ENCODE data around the gene OR1I1.

Gene OR1I1

GRCh38 chr19:15110418-15110815 is 28.4 kb downstream of the OR1I1 start:
- TF ChIP-seq, protein P1, sequence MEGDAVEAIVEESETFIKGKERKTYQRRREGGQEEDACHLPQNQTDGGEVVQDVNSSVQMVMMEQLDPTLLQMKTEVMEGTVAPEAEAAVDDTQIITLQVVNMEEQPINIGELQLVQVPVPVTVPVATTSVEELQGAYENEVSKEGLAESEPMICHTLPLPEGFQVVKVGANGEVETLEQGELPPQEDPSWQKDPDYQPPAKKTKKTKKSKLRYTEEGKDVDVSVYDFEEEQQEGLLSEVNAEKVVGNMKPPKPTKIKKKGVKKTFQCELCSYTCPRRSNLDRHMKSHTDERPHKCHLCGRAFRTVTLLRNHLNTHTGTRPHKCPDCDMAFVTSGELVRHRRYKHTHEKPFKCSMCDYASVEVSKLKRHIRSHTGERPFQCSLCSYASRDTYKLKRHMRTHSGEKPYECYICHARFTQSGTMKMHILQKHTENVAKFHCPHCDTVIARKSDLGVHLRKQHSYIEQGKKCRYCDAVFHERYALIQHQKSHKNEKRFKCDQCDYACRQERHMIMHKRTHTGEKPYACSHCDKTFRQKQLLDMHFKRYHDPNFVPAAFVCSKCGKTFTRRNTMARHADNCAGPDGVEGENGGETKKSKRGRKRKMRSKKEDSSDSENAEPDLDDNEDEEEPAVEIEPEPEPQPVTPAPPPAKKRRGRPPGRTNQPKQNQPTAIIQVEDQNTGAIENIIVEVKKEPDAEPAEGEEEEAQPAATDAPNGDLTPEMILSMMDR (IDR thresholded peaks at IDR 0.05; ENCODE audit: borderline replicate concordance, control extremely low read depth, extremely low read depth, insufficient read depth, missing control alignments) = no peak
- DNase-seq (ENCODE audit: low spot score) = no peak
- in situ Hi-C loops (cut with MboI; ENCODE audit: low sequenced_read_pairs, unreplicated experiment) = loop anchor here (25.0 kb wide), 1 partner anchor 548 kb away; the partner anchor contains the start of gene NDUFB7

DNA sequence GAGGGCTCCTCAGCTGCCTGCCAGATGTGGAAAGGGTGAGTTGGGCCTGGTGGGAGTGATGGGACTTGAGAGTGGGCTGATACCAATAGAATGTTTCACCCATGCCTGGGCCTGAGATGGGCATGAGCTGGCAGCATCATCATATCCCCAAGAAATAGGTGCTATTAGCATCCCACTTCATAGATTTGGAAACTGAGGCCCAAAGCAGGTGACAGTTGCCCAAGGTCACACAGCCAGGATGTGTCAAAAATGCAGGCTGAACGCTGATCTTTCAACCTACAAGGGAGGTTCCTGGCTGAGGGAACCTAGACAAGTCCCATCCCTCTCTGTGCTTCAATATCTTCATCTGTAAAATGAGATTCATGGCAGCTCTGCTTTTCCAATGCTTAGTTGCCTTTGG is 29.7 kb downstream of the OR1I1 start:
- TF ChIP-seq, protein P1 (IDR thresholded peaks at IDR 0.05; ENCODE audit: borderline replicate concordance, control extremely low read depth, extremely low read depth, insufficient read depth, missing control alignments) = no peak
- in situ Hi-C loops (cut with MboI; ENCODE audit: low sequenced_read_pairs, unreplicated experiment) = loop anchor here (25.0 kb wide), 1 partner anchor 549 kb away; the partner anchor contains the start of gene NDUFB7
- DNase-seq (ENCODE audit: low spot score) = no peak

DNA sequence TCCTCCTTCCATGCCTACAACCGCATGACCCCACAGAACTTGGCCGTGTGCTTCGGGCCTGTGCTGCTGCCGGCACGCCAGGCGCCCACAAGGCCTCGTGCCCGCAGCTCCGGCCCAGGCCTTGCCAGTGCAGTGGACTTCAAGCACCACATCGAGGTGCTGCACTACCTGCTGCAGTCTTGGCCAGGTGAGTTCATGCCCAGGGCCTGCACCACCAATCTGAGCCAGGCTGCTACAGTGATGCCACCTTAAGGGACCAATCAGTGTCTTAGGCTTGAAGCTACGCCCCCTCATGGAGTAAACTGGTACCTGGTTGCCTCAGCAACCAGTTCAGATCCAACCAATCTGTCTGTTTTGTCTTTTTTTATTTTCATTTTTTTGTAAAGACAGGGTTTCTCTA is 30.4 kb downstream of the OR1I1 start:
- DNase-seq (ENCODE audit: low spot score) = no peak
- TF ChIP-seq, protein P1 (IDR thresholded peaks at IDR 0.05; ENCODE audit: borderline replicate concordance, control extremely low read depth, extremely low read depth, insufficient read depth, missing control alignments) = no peak
- in situ Hi-C loops (cut with MboI; ENCODE audit: low sequenced_read_pairs, unreplicated experiment) = loop anchor here (25.0 kb wide), 1 partner anchor 550 kb away; the partner anchor contains the start of gene NDUFB7

GRCh38 chr19:15113245-15114152 is 31.5 kb downstream of the OR1I1 start:
- in situ Hi-C loops (cut with MboI; ENCODE audit: low sequenced_read_pairs, unreplicated experiment) = loop anchor here (25.0 kb wide), 1 partner anchor 551 kb away; the partner anchor contains the start of gene NDUFB7
- DNase-seq (ENCODE audit: low spot score) = no peak
- TF ChIP-seq, protein P1 (IDR thresholded peaks at IDR 0.05; ENCODE audit: borderline replicate concordance, control extremely low read depth, extremely low read depth, insufficient read depth, missing control alignments) = no peak

- TF ChIP-seq, protein P1 (IDR thresholded peaks at IDR 0.05; ENCODE audit: borderline replicate concordance, control extremely low read depth, extremely low read depth, insufficient read depth, missing control alignments) = no peak
- in situ Hi-C loops (cut with MboI; ENCODE audit: low sequenced_read_pairs, unreplicated experiment) = loop anchor here (25.0 kb wide), 1 partner anchor 552 kb away; the partner anchor contains the start of gene NDUFB7
- no peak for DNase-seq (ENCODE audit: low spot score)
Observed at GRCh38 chr19:15114153-15114540, 32.1 kb downstream of the OR1I1 start.

GRCh38 chr19:15115080-15115479 is 33.1 kb downstream of the OR1I1 start:
- in situ Hi-C loops (cut with MboI; ENCODE audit: low sequenced_read_pairs, unreplicated experiment) = loop anchor here (25.0 kb wide), 1 partner anchor 553 kb away; the partner anchor contains the start of gene NDUFB7
- DNase-seq (ENCODE audit: low spot score) = no peak
- TF ChIP-seq, protein P1 (IDR thresholded peaks at IDR 0.05; ENCODE audit: borderline replicate concordance, control extremely low read depth, extremely low read depth, insufficient read depth, missing control alignments) = no peak
